CD4-positive, alpha-beta T cell (primary cell): ENCODE results near the gene CCDC102A. TPM values are rescaled to one million over a fixed set of nuclear protein-coding genes. Genes with fewer than 3 reads are reported as not detected.

ENCODE experiments used
- ATAC-seq: fragments of 200-7000 bp; cut with Tn5 transposase; one replicate; pipeline ENCODE4 v1.10.0; 2022; ENCODE audit warnings: mild to moderate bottlenecking; ENCODE audit not compliant: poor library complexity
- CTCF ChIA-PET: fragments of 350-600 bp; sonication (Branson Sonifier 250); formaldehyde crosslinking; loops from one replicate; lab custom pipeline; 2021; ENCODE audit warnings: antibody characterized with exemption, inconsistent platforms; lab: Charles Lee
- POLR2A ChIA-PET: fragments of 350-600 bp; sonication (Branson Sonifier 250); formaldehyde crosslinking; loops from one replicate; lab custom pipeline; 2021; ENCODE audit warnings: antibody characterized with exemption, inconsistent platforms; lab: Charles Lee
- DNase-seq, 14 experiments: peaks; one replicate each; pipeline ENCODE4 v3.0.0-alpha.2; 2013 to 2020; ENCODE audit warnings: mixed read lengths in 2 of 14
- H3K27ac ChIP-seq, 2 donors: one replicate each; pipeline versions ENCODE4 v1.5.1 to v1.7.0; 2013; ENCODE audit warnings: low read length in 2 of 2, low read depth in 1 of 2, mild to moderate bottlenecking in 1 of 2
- H3K27me3 ChIP-seq, 2 experiments: 1 replicate in 1 of 2; 2 replicates in 1 of 2; pipeline versions ENCODE4 v1.6.1 to v1.7.0; 2013; ENCODE audit warnings: low read length in 2 of 2, control low read depth in 1 of 2, mild to moderate bottlenecking in 1 of 2, moderate library complexity in 1 of 2; ENCODE audit not compliant: insufficient read depth in 2 of 2, control insufficient read depth in 1 of 2
- H3K36me3 ChIP-seq: one replicate; pipeline ENCODE4 v1.6.1; 2013; ENCODE audit warnings: low read length, control low read depth; ENCODE audit not compliant: insufficient read depth
- H3K4me1 ChIP-seq: one replicate; pipeline ENCODE4 v1.6.1; 2013; ENCODE audit warnings: low read length, control low read depth; ENCODE audit not compliant: insufficient read depth
- H3K4me3 ChIP-seq: one replicate; pipeline ENCODE4 v1.5.1; 2013; ENCODE audit warnings: mild to moderate bottlenecking, low read length, moderate library complexity
- H3K9me3 ChIP-seq, 2 experiments: 1 replicate in 1 of 2; 2 replicates in 1 of 2; pipeline versions ENCODE4 v1.6.1 to v1.7.0; 2013; ENCODE audit warnings: low read length in 2 of 2, mild to moderate bottlenecking in 2 of 2, control low read depth in 1 of 2, moderate library complexity in 1 of 2; ENCODE audit not compliant: control insufficient read depth in 1 of 2, insufficient read depth in 1 of 2
- H3K27ac Mint-ChIP-seq: one replicate; pipeline ENCODE4 v1.8.0; 2020; ENCODE audit warnings: mixed read lengths
- H3K27me3 Mint-ChIP-seq: one replicate; pipeline ENCODE4 v1.8.0; 2021; ENCODE audit warnings: mixed read lengths
- H3K36me3 Mint-ChIP-seq: one replicate; pipeline ENCODE4 v1.8.0; 2021; ENCODE audit warnings: low read depth, mixed read lengths
- H3K4me1 Mint-ChIP-seq: one replicate; pipeline ENCODE4 v1.8.0; 2021; ENCODE audit warnings: low read depth, mixed read lengths
- H3K4me3 Mint-ChIP-seq: one replicate; pipeline ENCODE4 v1.8.0; 2020; ENCODE audit warnings: mild to moderate bottlenecking, mixed read lengths
- H3K9me3 Mint-ChIP-seq: one replicate; pipeline ENCODE4 v1.8.0; 2020; ENCODE audit warnings: mixed read lengths
- CTCF ChIP-seq: fragments of 200-600 bp; IDR thresholded peaks from one replicate; pipeline ENCODE4 v1.8.0; 2022; ENCODE audit warnings: antibody characterized with exemption, mild to moderate bottlenecking
- intact Hi-C, 2 experiments: fragments of 100-400 bp; cut with DNase I in 1 of 2; cut with micrococcal nuclease in 1 of 2; formaldehyde crosslinking; loops; one replicate each; pipeline versions ENCODE4 v1.15.1 to v1.9.0; 2023 to 2025; cut with DNase I, micrococcal nuclease
- total RNA-seq, 174 experiments: library from RNA in 2 of 174; stranded (reverse) in 2 of 174; gene quantifications; one replicate each; pipeline ENCODE4 v1.2.3 and lab custom pipeline; 2021 to 2026

CCDC102A gene
- total RNA-seq, 2 experiments from 2014 or later = 2.0 TPM

GRCh38 chr16:57544124-57544653 lies 7.8 kb upstream of the CCDC102A start:
- ChIA-PET POLR2A (no interaction called here), CTCF (interaction anchor here (0.7 to 1.6 kb wide), 2 partner anchors 24 to 82 kb away, joined by 3 to 5 read pairs; partner anchors contain the start of gene POLR2C)
- Histone ChIP-seq H3K27ac (no peak overlapping the region), H3K9me3 (no peaks in the 10 kb centered on the region), H3K4me1 (peaks cover 49% of the 10 kb centered on the region), H3K36me3 (no peaks in the 10 kb centered on the region), H3K4me3 (peak overlapping the region; percentile 60), H3K27me3 (no peaks in the 10 kb centered on the region)
- no peaks in the 10 kb centered on the region for H3K27me3 Mint-ChIP-seq
- no peak overlapping the region for H3K27ac Mint-ChIP-seq
- no peak for TF ChIP-seq CTCF
- H3K9me3 Mint-ChIP-seq = no peaks in the 10 kb centered on the region
- ATAC-seq = peak; percentile 24
- H3K4me3 Mint-ChIP-seq = peak overlapping the region; percentile 21
- H3K4me1 Mint-ChIP-seq = peaks cover 45% of the 10 kb centered on the region
- H3K36me3 Mint-ChIP-seq = no peaks in the 10 kb centered on the region
- intact Hi-C loops = no loop called here
- DNase-seq = peak in 3 of 14 experiments; percentile 47 to 69 (median 65)

DNA sequence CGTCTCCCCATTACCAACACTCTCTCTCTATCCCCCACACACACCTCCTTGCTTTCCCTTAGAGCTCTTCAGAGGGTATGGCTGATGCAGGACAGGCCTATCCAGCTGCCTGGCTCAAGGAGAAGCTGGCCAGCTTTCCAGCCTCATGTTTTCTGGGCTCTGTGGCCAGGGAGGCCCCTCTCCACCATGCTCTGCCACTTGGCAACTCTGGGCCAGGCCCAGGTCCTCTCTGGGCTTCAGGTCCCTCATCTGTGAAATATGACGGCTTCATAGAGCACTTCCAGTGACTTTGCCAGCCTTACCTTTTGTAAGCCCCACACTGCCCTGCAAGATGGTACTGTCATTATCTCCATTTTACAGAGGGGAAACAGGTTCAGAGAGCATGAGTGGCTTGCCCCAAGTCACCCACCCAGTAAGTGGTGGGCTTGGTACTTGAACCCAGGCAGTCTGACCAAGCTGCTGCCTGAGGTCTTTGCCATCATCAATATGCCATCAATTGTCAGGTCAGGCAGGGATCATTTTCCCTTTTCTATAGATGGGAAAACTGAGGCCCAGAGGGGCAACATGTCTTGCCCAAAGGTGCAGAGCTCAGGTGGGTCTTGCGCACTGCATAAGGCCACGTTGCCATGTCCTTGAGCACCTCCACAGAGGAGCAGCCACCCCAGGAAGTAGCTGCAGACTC lies 5.5 kb upstream of the CCDC102A start:
- H3K36me3 Mint-ChIP-seq = no peaks in the 10 kb centered on the region
- ATAC-seq = no peak
- peaks cover 66% of the 10 kb centered on the region for H3K4me1 ChIP-seq

More for the DNA sequence above, 5.5 kb upstream of the CCDC102A start:
- Mint-ChIP-seq H3K4me1 (peaks cover 57% of the 10 kb centered on the region), H3K27me3 (no peaks in the 10 kb centered on the region), H3K4me3 (peak overlapping the region; percentile 63), H3K27ac (peak overlapping the region; percentile 47), H3K9me3 (no peaks in the 10 kb centered on the region)
- ChIA-PET CTCF (no interaction called here), POLR2A (interaction anchor here (0.6 to 1.4 kb wide), 5 partner anchors 12 to 610 kb away, joined by 3 to 6 read pairs (median 3); partner anchors contain the start of genes HERPUD1 and POLR2C)
- no peak overlapping the region for H3K27ac ChIP-seq
- H3K36me3 ChIP-seq = no peaks in the 10 kb centered on the region
- intact Hi-C loops = loop anchor here in 1 of 2 experiments (2.0 kb wide), 1 partner anchor 19 kb away; no protein-coding TSS in a partner anchor
- peak overlapping the region; percentile 60 for H3K4me3 ChIP-seq
- DNase-seq = no peak
- no peak for TF ChIP-seq CTCF
- H3K9me3 ChIP-seq = no peaks in the 10 kb centered on the region
- no peaks in the 10 kb centered on the region for H3K27me3 ChIP-seq
